ENCODE results near the gene IRF9. TPM values are rescaled to one million over a fixed set of nuclear protein-coding genes. Genes with fewer than 3 reads are reported as not detected.
"Not testable (repeated sequence)": the region's sequence is repeated elsewhere in the genome, so short reads cannot be mapped to it uniquely, and the experiment has no call there.

The IRF9 gene
- total and polyA plus RNA-seq, 2 experiments from 2014 or later: 33.7 to 66.9 TPM

GRCh38 chr14:24196071-24197055 lies 35.3 kb downstream of the IRF9 start:
- H3K79me2 ChIP-seq: peaks cover 65% of the 10 kb centered on the region
- no peaks in the 10 kb centered on the region for H3K27me3 ChIP-seq
- TF ChIP-seq CTCF (IDR thresholded peaks at IDR 0.05; ENCODE audit: poor library complexity) (no peak), EZH2phosphoT487 (IDR thresholded peaks at IDR 0.05; ENCODE audit: low read depth, severe bottlenecking, unreplicated experiment) (no peak), EZH2 (IDR thresholded peaks at IDR 0.05; ENCODE audit: borderline replicate concordance) (no peak)
- peak overlapping the region; percentile 94 for H2AFZ ChIP-seq
- no peak for DNase-seq (ENCODE audit: low spot score)
- no peaks in the 10 kb centered on the region for H3K9me3 ChIP-seq (ENCODE audit: low read depth)
- peak overlapping the region; percentile 94 for H3K4me2 ChIP-seq
- no peaks in the 10 kb centered on the region for H4K20me1 ChIP-seq (ENCODE audit: insufficient read depth, poor library complexity, severe bottlenecking)
- H3K9me2 ChIP-seq (replicated peaks; ENCODE audit: insufficient read depth): no peaks in the 10 kb centered on the region
- 37% methylated on average over 33 of the region's 33 CpGs for WGBS (ENCODE audit: low lambda C conversion rate, missing lambda C conversion rate)
- H3K27ac ChIP-seq: peak overlapping the region; percentile 99
- peaks cover 13% of the 10 kb centered on the region for H3K4me1 ChIP-seq (ENCODE audit: insufficient read depth)
- H3K36me3 ChIP-seq (replicated peaks; ENCODE audit: insufficient read depth, low read depth): no peaks in the 10 kb centered on the region
- H3K4me3 ChIP-seq: peak overlapping the region; percentile 95

GRCh38 chr14:24197056-24197450 lies 36.0 kb downstream of the IRF9 start:
- peak overlapping the region; percentile 99 for H3K27ac ChIP-seq
- 95% methylated on average over 2 of the region's 2 CpGs for WGBS (ENCODE audit: low lambda C conversion rate, missing lambda C conversion rate)
- H3K27me3 ChIP-seq: no peaks in the 10 kb centered on the region
- H3K9me3 ChIP-seq (ENCODE audit: low read depth): no peaks in the 10 kb centered on the region
- H3K4me2 ChIP-seq: peak overlapping the region; percentile 94
- TF ChIP-seq EZH2 (IDR thresholded peaks at IDR 0.05; ENCODE audit: borderline replicate concordance) (no peak), CTCF (IDR thresholded peaks at IDR 0.05; ENCODE audit: poor library complexity) (no peak), EZH2phosphoT487 (IDR thresholded peaks at IDR 0.05; ENCODE audit: low read depth, severe bottlenecking, unreplicated experiment) (no peak)
- H3K4me1 ChIP-seq (ENCODE audit: insufficient read depth): peaks cover 13% of the 10 kb centered on the region
- H3K4me3 ChIP-seq: no peak overlapping the region
- no peaks in the 10 kb centered on the region for H3K36me3 ChIP-seq (replicated peaks; ENCODE audit: insufficient read depth, low read depth)
- DNase-seq (ENCODE audit: low spot score): no peak
- no peaks in the 10 kb centered on the region for H3K9me2 ChIP-seq (replicated peaks; ENCODE audit: insufficient read depth)
- H2AFZ ChIP-seq: no peak overlapping the region
- H3K79me2 ChIP-seq: peaks cover 63% of the 10 kb centered on the region
- no peaks in the 10 kb centered on the region for H4K20me1 ChIP-seq (ENCODE audit: insufficient read depth, poor library complexity, severe bottlenecking)

GRCh38 chr14:24198814-24199524 lies 37.9 kb downstream of the IRF9 start:
- Histone ChIP-seq H4K20me1 (ENCODE audit: insufficient read depth, poor library complexity, severe bottlenecking) (no peaks in the 10 kb centered on the region), H3K27me3 (no peaks in the 10 kb centered on the region), H3K4me1 (ENCODE audit: insufficient read depth) (peaks cover 13% of the 10 kb centered on the region), H3K79me2 (peaks cover 50% of the 10 kb centered on the region), H2AFZ (no peak overlapping the region), H3K4me3 (no peak overlapping the region), H3K4me2 (no peak overlapping the region), H3K27ac (peak overlapping the region; percentile 30), H3K9me2 (replicated peaks; ENCODE audit: insufficient read depth) (no peaks in the 10 kb centered on the region), H3K36me3 (replicated peaks; ENCODE audit: insufficient read depth, low read depth) (no peaks in the 10 kb centered on the region), H3K9me3 (ENCODE audit: low read depth) (no peaks in the 10 kb centered on the region)
- TF ChIP-seq EZH2phosphoT487 (IDR thresholded peaks at IDR 0.05; ENCODE audit: low read depth, severe bottlenecking, unreplicated experiment) (no peak), CTCF (IDR thresholded peaks at IDR 0.05; ENCODE audit: poor library complexity) (no peak), EZH2 (IDR thresholded peaks at IDR 0.05; ENCODE audit: borderline replicate concordance) (no peak)
- WGBS (ENCODE audit: low lambda C conversion rate, missing lambda C conversion rate): 97% methylated on average over 7 of the region's 7 CpGs
- DNase-seq (ENCODE audit: low spot score): no peak

GRCh38 chr14:24202538-24202937 lies 41.5 kb downstream of the IRF9 start:
- H4K20me1 ChIP-seq (ENCODE audit: insufficient read depth, poor library complexity, severe bottlenecking); H3K4me2 ChIP-seq; H2AFZ ChIP-seq: not testable (repeated sequence)

GRCh38 chr14:24203249-24203886 lies 42.3 kb downstream of the IRF9 start:
- not testable (repeated sequence) for H4K20me1 ChIP-seq (ENCODE audit: insufficient read depth, poor library complexity, severe bottlenecking); H2AFZ ChIP-seq; H3K9me2 ChIP-seq (replicated peaks; ENCODE audit: insufficient read depth); H3K27ac ChIP-seq; H3K4me3 ChIP-seq; H3K27me3 ChIP-seq; H3K9me3 ChIP-seq (ENCODE audit: low read depth); H3K4me2 ChIP-seq; DNase-seq (ENCODE audit: low spot score); H3K4me1 ChIP-seq (ENCODE audit: insufficient read depth); H3K36me3 ChIP-seq (replicated peaks; ENCODE audit: insufficient read depth, low read depth)
- peaks cover 18% of the 10 kb centered on the region for H3K79me2 ChIP-seq
- 99% methylated on average over 16 of the region's 16 CpGs for WGBS (ENCODE audit: low lambda C conversion rate, missing lambda C conversion rate)

More at GRCh38 chr14:24202538-24202937, 41.5 kb downstream of the IRF9 start:
- DNase-seq (ENCODE audit: low spot score); H3K4me3 ChIP-seq; H3K9me3 ChIP-seq (ENCODE audit: low read depth); H3K4me1 ChIP-seq (ENCODE audit: insufficient read depth); H3K27ac ChIP-seq; H3K36me3 ChIP-seq (replicated peaks; ENCODE audit: insufficient read depth, low read depth); H3K9me2 ChIP-seq (replicated peaks; ENCODE audit: insufficient read depth); H3K27me3 ChIP-seq: not testable (repeated sequence)
- H3K79me2 ChIP-seq: peaks cover 25% of the 10 kb centered on the region
- 70% methylated on average over 8 of the region's 8 CpGs for WGBS (ENCODE audit: low lambda C conversion rate, missing lambda C conversion rate)

Data from hepatocyte (in vitro differentiated cells).